Inflammatory macrophage (primary cell): ENCODE results near the gene CBFA2T3.

ENCODE experiments used
- DNase-seq, 2 donors: peaks; one replicate each; pipeline ENCODE4 v3.0.0-alpha.2; 2020 to 2022

CBFA2T3 gene

DNA sequence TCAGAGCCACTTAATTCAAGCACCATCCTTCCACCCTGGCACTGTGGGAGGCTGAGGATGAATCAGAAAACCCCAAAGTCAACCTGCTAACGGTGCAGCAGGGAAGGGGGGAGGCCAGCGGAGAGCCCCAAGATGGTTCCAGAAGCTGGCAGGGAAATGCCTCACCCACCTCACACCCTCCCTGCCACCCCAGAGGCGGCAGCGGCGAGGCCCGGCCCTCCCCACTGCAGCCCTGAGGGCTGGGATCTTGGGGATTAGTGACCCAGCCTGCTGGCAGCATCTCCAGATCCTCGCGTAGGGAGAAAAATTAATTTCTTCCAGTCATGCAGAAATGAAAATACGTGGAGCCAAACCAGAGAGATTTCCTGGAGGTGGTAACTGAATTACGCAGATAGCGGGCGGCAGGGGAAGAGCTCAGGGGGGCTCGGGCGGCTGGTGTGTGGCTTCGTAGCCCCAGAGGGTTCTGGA lies 38.2 kb downstream of the CBFA2T3 start:
- DNase-seq = no peak

DNA sequence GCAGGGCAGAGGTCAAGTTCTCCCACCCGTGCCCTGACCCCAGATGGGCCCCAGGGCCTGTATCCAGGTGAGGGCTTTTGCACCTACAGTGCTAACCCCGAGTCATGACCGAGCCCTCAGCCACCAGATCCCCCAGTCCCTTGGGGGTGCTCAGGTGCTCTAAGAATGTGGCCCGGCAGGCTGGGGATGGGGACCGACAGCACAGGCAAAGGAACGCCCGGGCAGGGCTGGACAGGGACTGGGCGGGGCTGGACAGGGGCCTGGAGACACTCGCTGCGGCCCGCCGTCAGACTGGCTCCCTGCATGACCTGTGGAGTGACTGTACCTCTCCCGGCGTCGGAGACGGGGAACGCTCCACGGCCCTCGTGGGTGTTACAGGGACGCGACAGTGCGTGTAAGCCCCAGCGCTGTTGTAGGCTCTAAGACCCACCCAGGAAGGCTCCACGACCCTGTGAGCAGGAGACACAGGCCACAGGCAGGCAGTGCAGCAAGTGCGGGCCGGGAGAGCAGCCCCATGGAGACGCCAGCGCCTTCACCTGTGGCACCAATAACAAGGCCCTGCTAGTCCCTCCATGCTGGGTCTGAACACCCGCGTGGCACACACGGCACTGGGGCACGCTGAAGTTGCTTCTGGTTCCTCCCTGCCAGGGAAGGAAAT lies 38.8 kb downstream of the CBFA2T3 start:
- DNase-seq = no peak

- DNase-seq = no peak
Observed at GRCh38 chr16:88937206-88937621, 39.8 kb downstream of the CBFA2T3 start.

- peak; percentile 84 to 87 for DNase-seq
Observed at GRCh38 chr16:88936556-88937205, 40.3 kb downstream of the CBFA2T3 start.

DNA sequence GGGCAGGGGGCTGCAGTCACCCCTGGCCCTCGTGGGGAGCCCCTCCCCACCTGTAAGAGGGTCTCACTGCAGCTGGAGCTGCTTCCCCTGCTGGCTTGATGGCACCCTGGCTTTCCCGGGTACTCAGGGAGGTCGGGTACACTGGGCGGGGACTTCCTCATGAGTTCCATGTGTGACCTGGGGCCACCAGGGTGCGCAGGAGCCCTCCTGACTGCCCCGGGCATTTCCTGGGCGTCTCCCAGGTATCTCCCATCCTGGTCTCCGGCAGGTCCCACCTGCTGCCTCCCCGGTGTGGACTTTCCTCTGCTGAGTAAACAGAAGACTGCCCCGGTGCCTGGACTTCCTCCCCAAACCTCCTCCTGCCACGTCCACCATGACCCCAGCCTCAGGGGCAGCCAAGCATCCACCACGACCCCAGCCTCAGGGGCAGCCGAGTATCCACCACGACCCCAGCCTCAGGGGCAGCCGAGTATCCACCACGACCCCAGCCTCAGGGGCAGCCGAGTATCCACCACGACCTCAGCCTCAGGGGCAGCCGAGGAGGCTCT lies 40.9 kb downstream of the CBFA2T3 start:
- DNase-seq = peak in 1 of 2 donors; percentile 15

GRCh38 chr16:88934066-88934667 lies 42.8 kb downstream of the CBFA2T3 start:
- no peak for DNase-seq

GRCh38 chr16:88932929-88933328 lies 44.1 kb downstream of the CBFA2T3 start:
- DNase-seq = no peak

DNA sequence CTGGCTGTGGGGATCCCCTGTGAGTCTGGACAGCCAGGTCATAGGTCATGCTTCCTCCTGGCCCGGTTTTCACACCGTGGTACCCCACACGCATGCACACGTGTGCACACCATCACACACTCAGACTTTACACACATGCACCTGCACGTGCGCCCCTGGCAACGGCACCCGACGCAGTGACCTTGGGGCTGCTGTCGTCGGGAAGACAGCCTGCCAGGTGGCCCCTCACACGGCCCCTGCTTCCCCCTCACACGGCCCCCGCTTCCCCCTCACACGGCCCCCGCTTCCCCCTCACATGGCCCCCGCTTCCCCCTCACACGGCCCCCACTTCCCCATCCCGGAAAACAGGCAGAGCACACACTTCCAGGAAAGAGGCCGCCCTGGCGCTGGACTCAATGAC lies 45.1 kb downstream of the CBFA2T3 start:
- DNase-seq = no peak

GRCh38 chr16:88931373-88931900 lies 45.6 kb downstream of the CBFA2T3 start:
- no peak for DNase-seq

- no peak for DNase-seq
Observed at GRCh38 chr16:88930716-88931115, 46.3 kb downstream of the CBFA2T3 start.

DNA sequence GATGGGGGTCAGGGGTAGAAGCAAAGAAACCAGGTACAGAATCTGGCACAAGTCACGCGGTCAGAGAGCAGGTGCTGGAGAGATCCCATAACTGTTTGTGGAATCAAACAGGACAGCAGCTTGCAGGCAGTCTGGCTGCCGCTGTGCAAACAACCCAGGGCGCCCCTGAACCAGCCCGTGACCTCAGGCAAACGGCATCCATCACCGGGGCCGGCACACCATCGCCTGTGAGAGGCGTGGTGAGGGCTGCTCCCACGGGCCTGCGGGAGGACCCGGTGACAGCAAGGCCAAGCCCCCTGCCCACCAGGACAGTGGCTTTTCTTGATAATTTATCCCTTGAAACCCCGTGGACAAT lies 47.9 kb downstream of the CBFA2T3 start:
- DNase-seq = no peak

DNA sequence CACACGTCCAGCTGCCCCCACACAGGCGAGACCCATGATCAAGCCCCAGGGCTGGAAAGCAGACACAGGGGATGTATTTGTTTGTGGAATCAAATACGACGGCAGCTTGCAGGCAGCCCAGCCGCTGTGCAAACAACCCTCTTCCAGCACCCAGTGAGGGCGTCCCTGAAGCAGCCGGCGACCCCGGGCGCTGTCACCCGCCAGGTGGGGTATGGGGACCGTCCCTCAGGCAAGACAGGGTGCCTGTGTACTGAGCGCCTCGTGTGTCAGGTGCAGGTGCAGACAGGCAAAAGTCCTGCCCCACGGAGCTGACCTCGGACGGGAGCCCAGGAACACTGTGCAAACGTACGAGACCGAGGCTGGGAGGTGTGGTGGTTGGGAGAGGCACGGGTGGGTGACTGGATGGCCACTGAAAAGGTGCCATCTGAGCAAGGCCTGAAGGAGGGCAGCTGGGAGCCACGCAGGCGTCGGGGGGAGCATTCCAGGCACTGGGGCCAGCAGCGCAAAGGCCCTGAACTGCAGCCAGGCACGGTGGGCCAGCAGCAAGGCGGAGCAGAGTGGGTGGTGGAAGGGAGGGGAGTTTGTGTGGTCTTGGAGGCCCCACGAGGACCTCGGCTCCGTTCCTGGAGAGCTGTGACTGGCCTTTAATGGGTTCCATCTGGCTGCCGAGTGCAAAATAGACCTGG lies 48.5 kb downstream of the CBFA2T3 start:
- no peak for DNase-seq

- no peak for DNase-seq
Observed at GRCh38 chr16:88927661-88928060, 49.3 kb downstream of the CBFA2T3 start.

GRCh38 chr16:88927010-88927409 lies 50.0 kb downstream of the CBFA2T3 start:
- DNase-seq = no peak

- no peak for DNase-seq
Observed at GRCh38 chr16:88926374-88926990, 50.5 kb downstream of the CBFA2T3 start.

DNA sequence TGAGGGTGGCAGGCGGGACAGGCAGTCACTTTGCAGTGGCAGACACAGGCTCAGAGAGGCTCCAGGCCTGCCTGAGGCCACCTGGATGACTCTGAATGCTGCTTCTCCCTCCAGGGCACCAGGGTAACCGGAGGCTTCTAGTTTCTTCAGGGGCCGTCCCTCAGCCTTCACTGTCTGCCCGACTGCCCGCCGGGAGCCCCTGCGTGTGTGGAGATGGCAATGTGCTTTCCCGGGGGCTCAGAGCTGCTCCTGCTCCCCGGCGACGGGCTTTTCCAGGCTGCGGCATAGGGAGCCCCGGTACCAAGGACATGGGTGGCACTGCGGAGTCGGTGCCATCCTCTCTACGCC lies 51.5 kb downstream of the CBFA2T3 start:
- no peak for DNase-seq

GRCh38 chr16:88924834-88925539 lies 52.0 kb downstream of the CBFA2T3 start:
- no peak for DNase-seq

GRCh38 chr16:88923926-88924833 lies 52.8 kb downstream of the CBFA2T3 start:
- DNase-seq = no peak

DNA sequence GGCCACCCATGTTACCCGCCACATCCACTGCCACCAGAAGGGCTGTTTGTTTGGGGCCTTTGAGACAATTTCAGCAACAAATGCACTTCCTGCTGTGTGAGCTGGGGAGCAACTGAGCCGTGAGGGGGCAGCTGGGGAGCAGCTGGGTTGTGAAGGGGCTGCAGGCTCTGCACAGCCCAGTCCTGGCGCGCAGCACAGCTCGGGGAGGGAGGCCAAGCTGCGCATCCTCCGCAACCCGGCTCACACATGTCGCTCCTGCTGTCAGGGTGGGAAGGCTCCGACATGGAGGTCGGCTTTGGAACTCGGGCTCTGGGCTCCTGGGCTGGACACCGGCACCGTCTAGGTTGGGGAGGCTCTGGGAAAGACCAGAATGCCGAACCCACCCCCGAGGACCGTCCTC lies 53.6 kb downstream of the CBFA2T3 start:
- DNase-seq = no peak

GRCh38 chr16:88922826-88923410 lies 54.1 kb downstream of the CBFA2T3 start:
- no peak for DNase-seq
